ENCODE data around the gene CRKL.

DNA sequence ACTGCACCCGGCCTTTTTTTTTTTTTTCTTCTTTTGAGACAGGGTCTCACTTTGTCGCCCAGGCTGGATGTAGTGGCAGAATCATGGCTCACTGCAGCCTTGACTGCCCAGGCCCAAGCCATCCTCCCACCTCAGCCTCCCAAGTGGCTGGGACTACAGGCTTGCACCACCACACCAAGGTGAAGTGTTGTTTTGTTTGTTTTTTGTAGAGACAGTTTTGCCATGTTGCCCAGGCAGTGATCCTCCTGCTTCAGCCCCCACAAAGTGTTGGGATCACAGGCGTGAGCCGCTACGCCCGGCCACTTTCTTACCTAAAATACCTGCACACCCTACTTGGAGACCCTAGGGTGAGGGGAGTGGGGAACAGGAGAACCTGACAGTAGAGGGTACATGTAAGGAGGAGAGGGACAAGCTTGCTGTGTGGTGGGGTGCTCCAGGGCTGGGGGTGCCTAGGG lies 45.3 kb downstream of the CRKL start:
- TF ChIP-seq RAD21 (IDR thresholded peaks at IDR 0.05; ENCODE audit: low read length) = no peak
- no peak for TF ChIP-seq CTCF (conservative IDR thresholded peaks at IDR 0.05; ENCODE audit: low read depth, low read length)
- no peak for TF ChIP-seq MXI1 (IDR thresholded peaks at IDR 0.05; ENCODE audit: borderline replicate concordance, low read depth, low read length)
- no peak for TF ChIP-seq POLR2A (IDR thresholded peaks at IDR 0.05; ENCODE audit: low read depth, low read length)
- no peak for TF ChIP-seq FOS (IDR thresholded peaks at IDR 0.05; ENCODE audit: low read depth, low read length)
- TF ChIP-seq RCOR1 (IDR thresholded peaks at IDR 0.05; ENCODE audit: insufficient replicate concordance, low read length) = no peak
- TF ChIP-seq CEBPB (IDR thresholded peaks at IDR 0.05; ENCODE audit: low read depth, low read length) = no peak
- no peak for TF ChIP-seq BHLHE40 (IDR thresholded peaks at IDR 0.05; ENCODE audit: low read depth, low read length)
- TF ChIP-seq CHD1 (IDR thresholded peaks at IDR 0.05; ENCODE audit: low read depth, low read length) = no peak
- no peak for TF ChIP-seq NFE2L2 (IDR thresholded peaks at IDR 0.05; ENCODE audit: low read depth, low read length)
- TF ChIP-seq MAFK (IDR thresholded peaks at IDR 0.05; ENCODE audit: low read depth, low read length) = no peak
- TF ChIP-seq SMC3 (IDR thresholded peaks at IDR 0.05; ENCODE audit: low read depth, low read length) = no peak

Measured in IMR-90 (cell line).